Activated CD4-positive, alpha-beta memory T cell treated with anti-CD3 and anti-CD28 coated beads for 36 hours (primary cell): ENCODE measurements around the gene TMEM43. TPM values are rescaled to one million over a fixed set of nuclear protein-coding genes. Genes with fewer than 3 reads are reported as not detected.

Experiments used
- CTCF ChIA-PET: fragments of 350-600 bp; sonication (Branson Sonifier 250); formaldehyde crosslinking; loops from one replicate; lab custom pipeline; 2021; ENCODE audit warnings: antibody characterized with exemption, inconsistent platforms; lab: Charles Lee
- POLR2A ChIA-PET: fragments of 350-600 bp; sonication (Branson Sonifier 250); formaldehyde crosslinking; loops from one replicate; lab custom pipeline; 2021; ENCODE audit warnings: antibody characterized with exemption; lab: Charles Lee
- DNase-seq: peaks from one replicate; pipeline ENCODE4 v3.0.0-alpha.2; 2020
- H3K27ac Mint-ChIP-seq: one replicate; pipeline ENCODE4 v1.8.0; 2021; ENCODE audit warnings: mixed read lengths
- H3K27me3 Mint-ChIP-seq: one replicate; pipeline ENCODE4 v1.8.0; 2021; ENCODE audit warnings: mixed read lengths
- H3K36me3 Mint-ChIP-seq: one replicate; pipeline ENCODE4 v1.8.0; 2021; ENCODE audit warnings: mixed read lengths
- H3K4me1 Mint-ChIP-seq: one replicate; pipeline ENCODE4 v1.8.0; 2021; ENCODE audit warnings: low read depth, mixed read lengths
- H3K4me3 Mint-ChIP-seq: one replicate; pipeline ENCODE4 v1.8.0; 2021; ENCODE audit warnings: mild to moderate bottlenecking, mixed read lengths
- H3K9me3 Mint-ChIP-seq: one replicate; pipeline ENCODE4 v1.8.0; 2021; ENCODE audit warnings: mixed read lengths
- intact Hi-C: fragments of 100-400 bp; cut with micrococcal nuclease; formaldehyde crosslinking; loops from one replicate; pipeline ENCODE4 v1.15.1; 2023
- total RNA-seq, 2 experiments: library from RNA; stranded (reverse); gene quantifications; one replicate each; pipeline ENCODE4 v1.2.3, GENCODE V29; 2021

Gene TMEM43
- total RNA-seq, 2 experiments from 2014 or later = 31.0 to 32.4 TPM

DNA sequence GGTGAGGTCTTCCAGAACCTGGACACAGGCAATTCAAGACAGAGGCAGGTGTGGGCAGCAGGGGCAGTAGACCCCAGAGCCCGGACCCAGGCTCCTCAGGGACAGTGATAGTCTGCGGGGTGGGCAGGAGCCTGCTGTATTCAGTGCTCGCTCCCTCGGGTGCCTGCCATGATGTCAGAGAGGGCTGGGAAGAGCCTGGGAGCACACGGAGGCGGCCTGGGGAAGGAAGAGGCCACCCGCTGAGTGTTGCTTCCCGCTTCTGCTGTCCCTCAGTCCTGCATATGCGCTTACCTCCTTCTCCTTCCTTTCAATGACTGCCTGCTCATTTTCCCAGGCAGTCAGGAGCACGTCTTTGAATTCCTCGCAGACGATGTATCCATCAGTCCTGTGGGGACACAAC, 22.8 kb downstream of the TMEM43 start:
- POLR2A ChIA-PET = no interaction called here
- peaks cover 31% of the 10 kb centered on the region for H3K4me1 Mint-ChIP-seq

DNA sequence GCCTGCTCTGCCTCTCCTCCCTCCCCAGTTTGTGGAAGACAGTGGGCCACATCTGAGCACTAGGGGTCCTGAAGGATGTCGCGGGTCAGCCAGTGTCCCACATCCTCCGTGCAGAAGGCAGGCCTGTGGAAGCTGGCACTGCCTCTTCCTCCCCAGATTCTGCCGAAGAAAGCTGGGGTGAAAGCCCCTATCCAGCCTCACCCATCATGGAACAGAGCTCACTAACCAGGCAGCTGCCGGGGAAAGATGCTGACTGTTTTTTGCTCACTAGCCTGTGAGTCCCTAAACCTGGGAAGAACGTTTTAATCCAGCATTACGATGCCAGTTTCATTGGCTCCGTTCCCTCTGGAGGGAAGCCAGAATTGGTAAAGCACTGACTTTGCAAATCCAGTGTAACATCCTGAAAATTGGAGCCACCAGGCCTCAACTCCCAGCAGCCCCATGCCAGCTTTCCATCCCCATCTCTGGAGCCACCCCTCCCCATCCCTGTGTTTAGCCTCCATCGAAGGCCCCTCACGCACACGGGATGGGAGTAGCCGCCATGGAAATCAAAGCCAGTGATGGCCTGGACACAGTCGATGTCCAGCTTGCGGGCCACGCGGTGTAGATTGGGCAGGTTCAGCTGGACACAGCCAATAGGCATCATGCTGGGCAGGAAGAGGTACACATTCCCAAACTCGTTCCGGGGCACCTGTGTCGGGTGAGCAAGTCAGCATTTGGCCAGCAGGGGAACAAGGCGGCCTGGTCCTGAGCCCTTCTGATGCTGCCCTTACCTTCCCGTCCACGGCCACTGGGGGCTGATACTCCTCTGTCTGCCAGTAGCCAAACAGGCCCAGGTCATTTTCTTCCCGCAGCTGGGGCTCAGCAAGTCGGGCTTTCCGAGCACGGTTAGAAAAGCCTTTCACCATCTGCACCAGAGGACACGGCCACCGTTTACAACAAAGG, 23.5 kb downstream of the TMEM43 start:
- ChIA-PET CTCF (no interaction called here), POLR2A (no interaction called here)
- intact Hi-C loops = no loop called here
- Mint-ChIP-seq H3K27ac (no peak overlapping the region), H3K36me3 (peaks cover 9% of the 10 kb centered on the region), H3K4me1 (peaks cover 25% of the 10 kb centered on the region), H3K4me3 (no peak overlapping the region), H3K9me3 (no peaks in the 10 kb centered on the region), H3K27me3 (no peaks in the 10 kb centered on the region)
- no peak for DNase-seq

More for the DNA sequence above, 22.8 kb downstream of the TMEM43 start:
- peak overlapping the region; percentile 64 for H3K27ac Mint-ChIP-seq
- no peak overlapping the region for H3K4me3 Mint-ChIP-seq
- CTCF ChIA-PET = no interaction called here
- no peaks in the 10 kb centered on the region for H3K9me3 Mint-ChIP-seq
- H3K27me3 Mint-ChIP-seq = no peaks in the 10 kb centered on the region
- H3K36me3 Mint-ChIP-seq = peaks cover 11% of the 10 kb centered on the region
- intact Hi-C loops = no loop called here
- no peak for DNase-seq

DNA sequence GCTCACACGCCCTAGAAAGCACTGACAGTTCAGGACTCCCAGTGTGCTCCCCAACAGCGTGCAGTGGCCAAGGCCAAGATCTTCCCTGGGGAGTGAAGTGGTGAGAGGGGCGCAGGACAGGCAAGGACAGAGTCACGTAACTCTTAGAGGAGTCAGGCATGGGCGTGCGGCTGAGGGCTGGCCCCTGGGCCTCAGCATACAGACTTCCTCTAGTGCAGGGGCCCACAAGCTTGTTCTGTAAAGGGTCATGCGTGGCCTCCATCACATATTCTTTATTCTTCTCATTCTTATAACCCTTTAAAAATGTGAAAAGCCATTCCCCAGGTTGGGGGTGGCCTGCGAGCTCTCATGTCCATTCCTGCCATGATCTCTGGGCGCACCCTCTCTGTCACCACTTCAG, 25.2 kb downstream of the TMEM43 start:
- intact Hi-C loops = no loop called here
- H3K27me3 Mint-ChIP-seq = no peaks in the 10 kb centered on the region
- POLR2A ChIA-PET = interaction anchor here (1.3 kb wide), 1 partner anchor 10 kb away, joined by 3 read pairs; no protein-coding TSS in a partner anchor

DNA sequence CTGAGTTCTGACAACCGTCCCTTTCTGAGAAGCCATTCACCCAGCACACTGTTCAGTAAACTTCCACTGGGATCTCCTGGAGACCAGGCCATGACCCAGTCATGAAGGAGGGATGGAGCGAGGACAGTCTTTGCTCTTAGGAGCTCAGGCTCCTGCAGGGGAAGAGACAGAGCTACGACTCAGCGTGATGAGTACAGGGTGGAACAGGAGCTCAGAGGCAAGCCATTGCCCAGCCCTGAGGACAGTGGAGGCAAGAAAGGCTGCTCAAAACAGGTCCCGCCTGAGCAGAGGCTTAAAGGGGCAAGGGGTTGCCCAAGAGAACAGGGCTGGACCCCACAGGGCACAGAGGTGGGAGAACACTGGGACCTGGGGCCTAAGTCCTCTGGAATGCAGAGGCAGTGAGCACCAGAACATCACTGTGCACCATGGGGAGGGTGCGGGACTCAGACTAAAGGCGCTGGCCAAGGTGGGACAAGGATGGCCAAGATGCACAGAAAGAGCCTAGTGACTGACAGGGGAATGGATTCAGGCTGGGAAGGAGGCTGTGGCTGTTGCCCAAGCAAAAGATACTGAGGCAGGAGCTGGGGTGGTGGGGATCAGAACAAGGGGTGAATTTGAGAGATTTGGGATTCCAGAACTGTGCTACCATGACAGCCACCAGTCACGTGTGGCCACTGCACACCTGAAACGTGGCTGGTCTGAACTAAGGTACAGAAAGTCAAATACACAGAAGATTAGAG, 25.8 kb downstream of the TMEM43 start:
- Mint-ChIP-seq H3K4me1 (peaks cover 7% of the 10 kb centered on the region), H3K9me3 (no peaks in the 10 kb centered on the region), H3K36me3 (peaks cover 13% of the 10 kb centered on the region), H3K27me3 (no peaks in the 10 kb centered on the region), H3K27ac (no peak overlapping the region), H3K4me3 (no peak overlapping the region)
- ChIA-PET CTCF (interaction anchor here (1.8 kb wide), 1 partner anchor 254 kb away, joined by 5 read pairs; no protein-coding TSS in a partner anchor), POLR2A (interaction anchor here (1.3 kb wide), 1 partner anchor 10 kb away, joined by 3 read pairs; no protein-coding TSS in a partner anchor)
- intact Hi-C loops = no loop called here
- DNase-seq = no peak

More for the DNA sequence above, 25.2 kb downstream of the TMEM43 start:
- H3K4me3 Mint-ChIP-seq = no peak overlapping the region
- H3K27ac Mint-ChIP-seq = no peak overlapping the region
- CTCF ChIA-PET = no interaction called here
- H3K4me1 Mint-ChIP-seq = peaks cover 11% of the 10 kb centered on the region
- no peak for DNase-seq
- peaks cover 16% of the 10 kb centered on the region for H3K36me3 Mint-ChIP-seq
- H3K9me3 Mint-ChIP-seq = no peaks in the 10 kb centered on the region

DNA sequence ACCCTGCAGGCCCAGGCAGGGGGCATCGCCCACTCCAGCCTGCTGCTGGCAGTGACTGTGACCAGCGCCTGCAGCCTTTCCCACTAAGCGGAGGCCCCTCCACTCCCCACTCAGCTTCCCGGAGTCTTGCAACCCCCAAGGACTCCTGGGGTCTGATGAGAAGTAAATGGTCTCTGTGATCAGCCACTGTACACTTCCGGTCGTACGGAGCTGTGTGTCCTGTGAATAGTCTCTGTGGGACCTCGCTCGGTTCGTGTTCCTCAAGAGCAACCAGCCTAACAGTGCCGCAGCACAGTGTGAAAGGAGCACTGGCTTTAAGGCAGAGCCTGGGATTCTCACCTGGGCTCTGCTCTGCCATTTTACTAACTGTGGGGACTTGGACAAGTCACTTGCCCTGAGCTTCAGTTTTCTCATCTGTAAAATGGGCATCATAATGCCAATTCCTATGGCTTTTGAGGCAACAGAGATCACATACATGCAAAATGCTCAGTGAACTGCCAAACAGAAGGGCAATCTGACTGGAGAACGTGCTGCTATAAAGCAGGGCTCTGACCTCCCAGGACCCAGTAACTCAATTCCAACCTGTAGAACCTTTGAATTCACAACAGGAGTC, 26.7 kb downstream of the TMEM43 start:
- intact Hi-C loops = no loop called here
- H3K4me1 Mint-ChIP-seq = no peaks in the 10 kb centered on the region
- ChIA-PET CTCF (interaction anchor here (1.8 kb wide), 1 partner anchor 255 kb away, joined by 5 read pairs; no protein-coding TSS in a partner anchor), POLR2A (interaction anchor here (1.3 kb wide), 1 partner anchor 9 kb away, joined by 3 read pairs; no protein-coding TSS in a partner anchor)
- peaks cover 16% of the 10 kb centered on the region for H3K36me3 Mint-ChIP-seq
- DNase-seq = no peak
- no peak overlapping the region for H3K27ac Mint-ChIP-seq
- H3K4me3 Mint-ChIP-seq = no peak overlapping the region
- no peaks in the 10 kb centered on the region for H3K27me3 Mint-ChIP-seq
- H3K9me3 Mint-ChIP-seq = no peaks in the 10 kb centered on the region

DNA sequence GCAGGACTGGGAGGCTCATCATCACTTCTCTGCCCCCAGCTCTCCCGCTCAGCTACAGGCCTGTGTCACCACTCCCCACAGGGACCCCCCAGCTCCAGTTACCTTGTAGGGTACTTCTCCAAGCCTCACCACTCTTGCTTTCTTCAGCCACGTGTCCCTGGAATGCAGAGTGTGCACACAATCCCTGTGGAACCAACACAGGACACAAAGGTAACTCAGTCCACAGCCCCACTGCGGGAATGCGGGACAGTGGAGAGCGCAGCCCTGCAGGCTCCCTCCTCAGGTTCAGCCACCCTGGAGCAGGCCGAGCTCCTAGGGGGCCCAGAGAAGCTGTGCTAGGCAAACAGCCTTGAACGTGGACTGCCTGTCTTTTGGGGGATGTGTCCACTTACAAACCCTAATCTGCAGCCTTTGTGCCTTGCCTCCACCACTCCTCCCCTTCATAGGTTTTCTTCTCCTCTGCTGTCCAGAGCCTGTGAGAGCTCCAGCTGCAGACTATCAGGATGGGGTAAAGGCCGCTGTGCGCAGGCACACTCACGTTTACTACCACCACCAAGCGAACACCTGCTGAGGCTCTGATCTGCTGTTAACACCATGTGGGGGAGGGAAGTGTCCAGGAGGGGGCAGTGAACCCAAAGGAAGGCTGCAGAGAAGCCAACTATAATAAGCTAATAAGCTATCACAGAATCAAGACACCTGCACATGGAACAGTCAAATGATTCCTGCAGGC, 27.5 kb downstream of the TMEM43 start:
- peaks cover 22% of the 10 kb centered on the region for H3K36me3 Mint-ChIP-seq
- intact Hi-C loops = no loop called here
- ChIA-PET POLR2A (no interaction called here), CTCF (interaction anchor here (1.0 to 1.8 kb wide), 2 partner anchors 16 to 256 kb away, joined by 3 to 5 read pairs; no protein-coding TSS in a partner anchor)
- H3K4me3 Mint-ChIP-seq = no peak overlapping the region
- H3K4me1 Mint-ChIP-seq = peaks cover 5% of the 10 kb centered on the region
- H3K9me3 Mint-ChIP-seq = no peaks in the 10 kb centered on the region
- H3K27ac Mint-ChIP-seq = no peak overlapping the region
- DNase-seq = no peak
- H3K27me3 Mint-ChIP-seq = no peaks in the 10 kb centered on the region

DNA sequence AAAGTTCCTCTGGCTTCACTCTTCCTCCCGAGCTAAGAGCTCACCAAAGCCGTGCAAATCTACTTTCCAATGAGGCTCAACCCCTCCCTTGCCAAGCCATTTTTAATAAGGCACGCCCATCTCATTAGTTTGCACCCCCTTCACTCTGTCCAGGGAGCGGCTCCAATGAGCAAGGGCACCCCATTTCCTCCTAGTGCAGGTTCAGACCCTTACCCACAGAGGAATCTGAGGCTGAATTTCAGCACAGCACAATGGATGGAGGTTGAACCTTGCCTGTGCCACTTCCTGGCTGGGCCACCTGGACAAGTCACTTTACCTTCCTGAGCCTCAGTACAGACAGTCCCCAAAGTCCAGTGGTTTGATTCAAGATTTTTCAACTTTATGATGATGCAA, 28.1 kb downstream of the TMEM43 start:
- H3K36me3 Mint-ChIP-seq = peaks cover 26% of the 10 kb centered on the region
- H3K4me1 Mint-ChIP-seq = peaks cover 7% of the 10 kb centered on the region
- intact Hi-C loops = no loop called here
- ChIA-PET POLR2A (no interaction called here), CTCF (interaction anchor here (1.0 to 1.8 kb wide), 2 partner anchors 15 to 256 kb away, joined by 3 to 5 read pairs; no protein-coding TSS in a partner anchor)
- H3K27ac Mint-ChIP-seq = no peak overlapping the region
- no peaks in the 10 kb centered on the region for H3K9me3 Mint-ChIP-seq
- no peaks in the 10 kb centered on the region for H3K27me3 Mint-ChIP-seq
- H3K4me3 Mint-ChIP-seq = no peak overlapping the region
- no peak for DNase-seq

DNA sequence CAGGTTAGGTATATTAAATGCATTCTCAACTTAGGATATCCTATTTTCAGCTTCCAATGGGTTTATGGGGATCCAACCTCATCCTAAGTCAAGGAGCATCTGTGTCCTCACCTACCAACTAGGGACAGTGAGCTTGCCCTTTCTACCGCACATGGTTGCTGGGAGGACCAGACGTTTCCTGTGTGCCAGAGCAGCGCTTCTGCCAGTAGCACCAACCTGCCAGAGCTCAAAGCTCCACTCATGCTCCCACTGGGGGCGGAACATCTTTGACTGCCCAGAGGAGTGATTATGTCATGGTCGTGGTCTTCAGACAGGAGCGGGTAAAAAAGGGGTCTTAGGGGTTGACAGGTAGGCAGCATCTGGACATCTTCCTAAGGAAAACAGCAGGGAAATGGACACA, 28.8 kb downstream of the TMEM43 start:
- Mint-ChIP-seq H3K27me3 (no peaks in the 10 kb centered on the region), H3K9me3 (no peaks in the 10 kb centered on the region), H3K36me3 (peaks cover 33% of the 10 kb centered on the region), H3K4me1 (peaks cover 7% of the 10 kb centered on the region), H3K27ac (no peak overlapping the region), H3K4me3 (no peak overlapping the region)
- intact Hi-C loops = no loop called here
- ChIA-PET CTCF (no interaction called here), POLR2A (no interaction called here)
- DNase-seq = no peak

DNA sequence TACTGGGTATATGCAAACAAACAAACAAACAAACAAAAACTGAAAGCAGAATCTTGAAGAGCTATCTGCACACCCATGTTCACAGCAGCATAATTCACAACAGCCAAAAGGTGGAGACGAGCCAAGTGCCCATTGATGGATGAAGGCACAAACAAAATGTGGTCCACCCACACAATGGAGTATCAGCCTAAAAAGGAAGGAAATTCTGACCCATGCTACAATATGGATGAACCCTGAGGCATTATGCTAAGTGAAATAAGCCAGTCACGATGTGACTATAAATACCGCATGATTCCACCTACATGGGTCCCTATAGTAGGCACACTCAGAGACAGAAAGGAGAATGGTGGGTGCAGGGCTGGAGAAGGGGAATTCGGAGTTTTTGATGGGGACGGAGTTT, 29.4 kb downstream of the TMEM43 start:
- peaks cover 7% of the 10 kb centered on the region for H3K4me1 Mint-ChIP-seq
- no peaks in the 10 kb centered on the region for H3K27me3 Mint-ChIP-seq
- intact Hi-C loops = no loop called here
- ChIA-PET POLR2A (no interaction called here), CTCF (no interaction called here)
- H3K4me3 Mint-ChIP-seq = no peak overlapping the region
- H3K36me3 Mint-ChIP-seq = peaks cover 39% of the 10 kb centered on the region
- no peaks in the 10 kb centered on the region for H3K9me3 Mint-ChIP-seq
- H3K27ac Mint-ChIP-seq = no peak overlapping the region
- no peak for DNase-seq

DNA sequence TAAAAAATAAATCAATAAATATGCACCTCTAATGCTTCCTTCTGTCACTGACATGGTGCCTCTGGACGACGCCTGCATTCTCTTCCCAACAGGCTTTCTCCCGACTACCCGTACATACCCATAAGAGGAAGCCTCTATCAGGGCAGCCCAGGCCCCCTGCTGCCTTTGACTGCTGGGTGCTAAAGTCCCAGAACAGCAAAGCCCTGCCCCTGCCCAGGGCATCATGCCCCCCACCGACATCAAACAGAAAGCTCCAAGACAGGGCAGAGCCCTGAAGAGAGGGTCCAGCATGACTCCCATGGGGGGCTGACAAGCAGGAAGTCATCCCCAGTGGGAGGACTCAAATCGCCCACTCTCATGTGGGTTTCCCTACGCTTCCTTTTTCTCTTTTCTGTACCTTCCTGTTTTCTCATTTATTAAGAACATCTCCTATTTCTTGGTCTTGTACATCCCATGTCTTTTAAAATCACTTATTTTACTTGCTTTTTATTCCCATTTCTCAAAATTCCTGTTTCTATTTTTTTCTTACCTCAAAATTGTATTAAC, 30.1 kb downstream of the TMEM43 start:
- Mint-ChIP-seq H3K27me3 (no peaks in the 10 kb centered on the region), H3K4me1 (peaks cover 7% of the 10 kb centered on the region), H3K9me3 (no peaks in the 10 kb centered on the region), H3K4me3 (no peak overlapping the region), H3K27ac (no peak overlapping the region), H3K36me3 (peaks cover 43% of the 10 kb centered on the region)
- intact Hi-C loops = no loop called here
- DNase-seq = no peak
- ChIA-PET CTCF (interaction anchor here (0.6 kb wide), 1 partner anchor 200 kb away, joined by 3 read pairs; no protein-coding TSS in a partner anchor), POLR2A (no interaction called here)

DNA sequence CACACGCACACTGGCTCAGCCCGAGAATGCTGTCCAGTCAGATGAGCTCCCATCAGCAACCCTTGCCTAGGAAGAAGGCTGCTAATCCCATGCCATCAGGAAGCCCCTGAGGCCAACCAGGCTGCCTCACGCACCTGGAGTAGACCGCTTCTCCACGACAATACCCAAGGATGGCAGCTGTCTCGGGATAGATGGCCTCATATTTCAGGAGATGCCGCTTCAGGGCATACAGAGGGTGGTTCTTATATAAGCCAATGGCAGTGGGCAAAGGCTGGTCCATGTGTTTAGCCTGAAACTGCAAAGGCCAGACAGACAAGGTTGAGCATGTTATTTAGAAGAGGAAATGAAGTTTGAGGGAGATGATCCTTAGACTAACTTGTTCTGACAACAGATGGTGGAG, 31.3 kb downstream of the TMEM43 start:
- no peak for DNase-seq
- H3K36me3 Mint-ChIP-seq = peaks cover 55% of the 10 kb centered on the region
- CTCF ChIA-PET = no interaction called here
- no peak overlapping the region for H3K4me3 Mint-ChIP-seq
- H3K4me1 Mint-ChIP-seq = peaks cover 7% of the 10 kb centered on the region
- H3K27me3 Mint-ChIP-seq = no peaks in the 10 kb centered on the region
- POLR2A ChIA-PET = no interaction called here
- H3K9me3 Mint-ChIP-seq = peaks cover 5% of the 10 kb centered on the region
- no peak overlapping the region for H3K27ac Mint-ChIP-seq
- intact Hi-C loops = no loop called here
